ENCODE data around the gene AFF2.

The AFF2 gene

DNA sequence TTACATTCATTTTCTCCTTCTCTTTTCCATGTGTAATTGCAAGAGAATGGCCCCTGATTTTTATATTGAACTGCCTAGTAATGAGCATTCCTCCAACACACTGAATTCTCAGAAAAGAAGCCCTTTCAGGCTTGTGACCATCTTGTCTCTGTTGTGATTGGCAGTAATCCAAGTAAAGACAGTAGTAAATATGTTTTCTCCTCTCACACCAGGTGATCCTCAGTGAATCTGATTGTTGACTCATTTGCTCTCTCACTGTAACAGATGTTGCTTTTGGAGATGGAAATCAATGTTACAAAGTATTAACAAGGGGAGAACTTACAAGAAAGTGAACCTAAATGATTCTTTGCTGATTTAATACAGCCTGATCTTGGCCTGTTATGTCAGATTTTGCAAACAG, 271.0 kb downstream of the AFF2 start:
- no peak for DNase-seq

- DNase-seq = no peak
Observed at GRCh38 chrX:148774276-148774675, 273.9 kb downstream of the AFF2 start.

- no peak for DNase-seq
Observed at GRCh38 chrX:148784137-148784536, 283.7 kb downstream of the AFF2 start.

DNA sequence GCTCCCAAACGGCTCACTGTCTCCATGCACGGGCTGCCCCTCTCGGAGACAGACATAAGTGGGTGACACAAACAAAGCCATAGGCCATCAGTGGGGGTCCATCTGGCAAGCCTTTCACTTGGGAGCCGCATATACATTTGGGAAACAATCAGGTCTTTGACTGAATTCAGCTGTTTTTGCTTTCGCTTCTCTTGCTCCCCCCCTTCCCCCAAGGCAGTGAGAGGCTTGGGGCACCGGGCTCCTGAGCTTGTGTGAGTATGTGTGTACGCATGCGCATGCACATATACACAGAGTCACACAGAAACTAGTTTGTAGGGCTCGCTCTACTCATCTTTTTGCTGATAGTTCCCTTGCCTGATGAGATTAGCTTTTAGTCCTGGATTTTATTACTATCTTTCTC, 284.4 kb downstream of the AFF2 start:
- no peak for DNase-seq

DNA sequence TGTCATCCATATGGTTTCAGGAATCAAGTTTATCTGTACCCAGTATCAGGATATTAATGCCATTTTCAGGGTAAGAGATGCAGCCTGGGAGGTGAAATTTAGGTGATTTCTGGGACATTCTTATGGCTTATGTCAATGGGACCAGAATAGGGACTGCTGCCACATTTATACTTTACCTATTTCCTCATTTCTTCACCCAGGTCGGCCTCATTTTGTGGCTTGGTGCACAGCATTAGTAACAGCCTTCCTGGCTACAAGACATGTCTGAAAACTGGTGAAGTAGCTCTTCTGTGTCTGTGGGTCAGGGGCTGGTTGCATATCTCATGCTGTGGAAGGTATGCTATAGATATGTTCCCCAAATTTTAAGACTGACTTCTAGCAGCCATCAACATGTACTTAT, 284.8 kb downstream of the AFF2 start:
- no peak for DNase-seq

DNA sequence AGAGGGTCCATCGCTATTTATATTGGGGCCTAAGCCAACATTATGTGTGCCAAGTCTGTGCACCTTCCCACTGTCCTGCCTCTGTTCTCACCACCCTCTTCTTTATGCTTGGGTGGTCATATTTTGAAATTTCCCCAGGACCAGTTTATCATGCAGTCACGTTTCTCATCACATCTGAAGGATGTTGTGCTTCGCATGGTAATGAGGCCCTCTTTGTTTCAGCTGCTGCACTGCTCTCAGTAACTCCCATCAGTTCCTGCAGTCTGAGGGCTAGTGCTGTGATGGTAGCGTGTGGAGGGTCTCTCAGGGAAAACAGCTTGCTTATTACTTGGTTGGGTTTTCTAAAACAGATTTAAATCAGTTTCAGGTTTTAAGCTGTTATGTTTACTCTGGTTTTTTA, 288.0 kb downstream of the AFF2 start:
- DNase-seq = no peak

GRCh38 chrX:148794350-148794749, 293.9 kb downstream of the AFF2 start:
- DNase-seq = no peak

DNA sequence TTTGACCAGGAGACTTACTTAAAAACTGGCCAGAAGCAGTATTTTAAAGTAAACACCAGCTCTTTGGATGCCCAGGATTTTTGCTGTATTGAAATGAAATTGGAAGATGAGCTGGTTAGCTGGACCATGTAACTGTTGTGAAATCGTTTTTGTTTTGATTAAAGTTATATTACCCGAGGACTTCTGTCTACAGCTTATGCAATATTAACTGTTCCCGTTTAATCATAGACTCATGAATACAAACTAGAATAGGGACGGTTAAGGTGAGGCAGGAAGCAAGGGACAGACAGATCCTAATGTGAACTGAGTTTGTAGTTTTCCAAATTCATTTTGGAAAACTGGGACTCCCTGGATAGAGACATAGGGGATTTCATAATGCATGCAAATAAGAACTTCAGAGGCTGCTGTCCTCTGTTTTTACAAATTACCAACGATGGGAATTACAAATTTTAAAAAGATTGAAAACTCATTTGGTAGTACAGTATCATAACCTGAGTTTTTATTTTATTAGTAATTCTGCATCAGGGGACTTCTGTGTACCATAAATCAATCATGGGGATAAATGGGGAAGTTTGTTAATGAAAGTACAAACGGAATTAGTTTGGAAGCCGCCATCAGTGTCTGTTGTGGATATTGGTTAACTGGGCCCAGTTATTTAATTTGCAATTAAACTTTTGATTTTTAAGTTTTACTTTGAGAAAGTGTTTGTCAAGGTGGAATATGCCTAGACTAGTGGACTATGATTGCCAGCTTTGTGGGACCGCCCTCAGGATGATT, 304.4 kb downstream of the AFF2 start:
- no peak for DNase-seq

- DNase-seq = no peak
Observed at GRCh38 chrX:148806145-148806870, 305.9 kb downstream of the AFF2 start.

GRCh38 chrX:148808833-148809232, 308.4 kb downstream of the AFF2 start:
- DNase-seq = no peak

DNA sequence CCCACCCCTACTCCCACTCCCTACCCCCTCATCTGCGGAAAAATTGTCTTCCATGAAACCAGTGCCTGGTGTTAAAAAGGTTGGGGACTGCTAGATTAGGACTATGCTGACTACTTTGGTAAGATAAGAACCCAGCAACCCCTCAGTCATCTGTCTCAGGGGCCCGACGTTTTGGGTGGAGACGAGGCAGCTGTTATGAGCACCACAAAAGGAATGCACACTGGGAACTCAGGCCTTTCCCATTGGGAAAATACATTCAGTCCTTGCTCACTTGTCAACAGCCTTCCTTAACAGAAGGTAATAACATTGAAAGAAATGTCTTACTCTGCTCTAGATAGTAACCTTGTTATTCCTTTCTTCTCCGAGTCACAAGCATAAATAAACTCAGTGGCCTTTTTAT, 310.8 kb downstream of the AFF2 start:
- DNase-seq = no peak

- no peak for DNase-seq
Observed at GRCh38 chrX:148813422-148813821, 313.0 kb downstream of the AFF2 start.

GRCh38 chrX:148813967-148814366, 313.6 kb downstream of the AFF2 start:
- DNase-seq = no peak

DNA sequence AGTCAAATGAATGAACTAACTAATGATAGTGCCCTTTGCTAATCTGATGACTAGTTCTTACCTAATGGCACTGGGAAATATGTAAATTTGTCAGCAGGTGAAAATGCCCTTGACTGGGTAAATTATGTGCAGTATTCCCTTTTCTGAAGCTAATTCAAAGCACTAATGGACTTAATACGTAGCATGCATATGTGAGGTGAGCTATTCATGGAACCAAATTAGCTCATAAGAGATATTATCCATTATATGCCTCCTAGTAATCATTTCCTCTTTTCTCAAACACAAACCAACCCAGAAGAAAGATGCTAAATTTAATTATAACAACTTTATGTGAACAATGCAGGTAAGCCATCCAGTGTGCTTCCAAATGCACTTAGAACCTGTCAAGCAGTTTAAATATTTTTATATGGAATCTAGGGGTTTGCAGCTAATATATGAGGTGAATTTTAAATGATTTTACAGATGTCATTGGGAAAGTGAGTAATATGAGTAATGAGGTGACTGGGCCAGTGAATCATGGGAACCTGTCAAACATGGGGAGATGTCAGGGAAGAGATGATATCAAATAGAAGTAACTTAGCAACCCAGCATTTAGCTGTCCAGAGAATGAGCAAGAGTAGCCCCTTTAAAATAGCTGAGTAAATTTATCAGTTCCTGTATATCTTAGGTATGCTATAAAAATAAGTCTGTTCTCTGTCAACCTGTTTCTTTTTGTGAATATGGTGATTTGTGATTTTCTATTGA, 315.0 kb downstream of the AFF2 start:
- DNase-seq = no peak

DNA sequence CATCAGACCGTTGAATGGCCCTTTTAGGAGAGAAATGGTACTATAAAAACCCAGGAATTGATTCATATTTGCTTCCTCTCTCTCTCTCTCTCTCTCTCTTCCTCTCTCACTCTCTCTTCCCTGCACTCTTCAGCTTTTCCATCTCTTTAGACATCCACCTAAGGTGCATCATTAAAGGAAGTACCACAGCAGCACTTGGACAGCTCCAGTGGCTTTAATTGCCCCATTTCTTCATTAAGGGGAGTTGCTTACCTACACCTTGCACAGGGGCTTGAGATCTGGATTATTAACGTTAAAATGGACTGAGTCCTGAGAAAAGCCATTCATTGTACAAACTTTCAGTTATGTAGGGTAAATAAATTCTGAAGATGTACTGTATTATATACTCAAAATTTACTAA, 323.6 kb downstream of the AFF2 start:
- DNase-seq = no peak

GRCh38 chrX:148825696-148826095, 325.3 kb downstream of the AFF2 start:
- DNase-seq = no peak

DNA sequence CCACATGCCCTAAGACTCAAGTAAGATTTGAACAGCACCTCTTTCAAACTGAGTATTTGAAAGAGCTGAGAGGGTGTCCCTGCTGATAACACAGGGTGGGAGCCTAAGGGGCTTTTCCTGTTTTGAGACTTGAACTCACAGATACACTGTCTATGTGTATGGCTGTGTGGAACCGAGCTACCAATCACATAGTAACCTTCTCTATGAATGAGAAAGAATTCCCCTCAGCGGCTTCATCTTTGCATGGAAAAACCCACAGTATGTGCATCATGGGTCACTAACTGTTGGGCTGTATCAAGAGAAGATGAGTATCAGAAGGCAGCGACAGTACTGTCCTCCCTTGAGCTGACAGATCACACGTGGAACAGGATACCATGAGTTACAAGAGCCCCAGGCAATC, 336.3 kb downstream of the AFF2 start:
- no peak for DNase-seq

DNA sequence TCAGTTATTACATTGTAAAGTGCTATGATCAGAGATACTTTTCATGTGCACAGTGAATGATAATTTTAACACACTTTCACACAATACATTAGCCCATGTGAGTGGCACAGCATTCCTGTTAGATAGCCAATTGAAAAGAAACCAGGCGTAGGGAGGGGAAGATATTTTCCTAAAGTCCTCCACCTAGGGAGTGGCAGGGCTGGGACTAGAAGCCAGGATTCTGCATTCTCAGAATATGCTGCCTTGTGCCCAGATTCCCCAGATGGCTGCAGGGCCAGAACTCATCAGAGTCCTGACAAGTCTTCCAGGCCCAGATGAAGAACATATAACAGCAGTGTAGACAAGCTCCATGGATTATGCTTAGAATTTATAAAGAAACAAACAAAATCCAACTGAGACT, 350.2 kb downstream of the AFF2 start:
- DNase-seq = no peak

- DNase-seq = no peak
Observed at GRCh38 chrX:148854306-148854705, 353.9 kb downstream of the AFF2 start.

DNA sequence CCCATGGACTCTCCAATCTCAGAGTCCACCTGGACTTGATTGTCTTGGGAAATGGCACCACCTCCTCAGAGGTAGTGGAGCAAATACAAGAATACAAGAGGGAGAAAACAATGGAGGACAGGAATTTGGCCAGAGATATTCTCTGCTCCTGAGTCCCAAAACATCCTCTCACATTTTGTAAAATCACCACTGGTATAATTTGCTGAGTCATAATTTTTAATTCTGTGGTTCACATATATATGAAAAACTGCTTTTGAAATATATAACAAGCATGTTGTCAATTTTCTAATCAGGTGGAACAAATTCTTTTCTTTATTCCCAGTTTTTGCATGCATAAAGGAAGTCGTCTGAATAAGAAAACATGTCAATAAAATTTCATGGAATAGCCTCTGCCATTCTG, 356.1 kb downstream of the AFF2 start:
- no peak for DNase-seq

DNA sequence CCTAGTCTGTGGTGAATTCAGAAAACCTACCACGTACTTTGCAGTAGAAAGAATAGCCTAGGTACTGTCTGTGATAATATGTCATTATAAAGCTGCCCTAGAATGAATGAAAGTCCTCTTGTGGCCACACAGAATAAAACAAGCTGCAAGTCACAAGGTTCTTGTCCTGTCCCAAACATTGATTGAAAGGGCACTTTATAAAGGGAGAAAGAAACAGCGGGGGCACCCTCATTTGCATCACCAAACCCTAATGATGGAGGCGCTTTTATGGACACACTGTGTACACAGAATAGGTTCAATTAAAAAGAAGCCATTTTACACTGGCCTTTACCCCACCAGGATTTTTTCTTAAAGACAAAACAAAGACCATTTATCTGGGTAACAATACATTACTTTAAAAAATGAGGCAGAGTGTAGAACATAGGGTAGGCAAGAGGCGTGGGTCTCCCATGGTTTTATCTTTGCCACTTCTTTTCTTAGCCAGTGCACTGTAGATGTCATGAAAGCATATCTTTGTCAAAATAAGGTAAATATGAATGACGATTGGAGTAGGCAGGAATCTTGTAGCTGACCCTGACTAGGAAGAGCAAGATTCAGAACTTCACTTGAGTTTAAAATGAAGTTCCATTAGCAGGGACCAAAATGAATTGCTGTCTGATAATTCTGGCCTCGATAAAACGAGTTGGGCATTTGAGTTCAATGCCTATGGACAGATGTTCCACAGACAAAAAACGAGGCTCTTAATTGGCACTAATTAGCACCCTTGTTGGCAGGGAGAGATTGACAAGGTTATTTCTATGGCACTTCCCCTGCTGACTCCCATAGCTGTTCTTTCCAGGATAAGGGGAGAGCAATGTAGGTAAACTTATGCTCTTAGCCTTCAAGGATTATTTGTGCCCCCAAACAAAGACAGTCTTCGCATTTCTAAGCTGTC, 365.1 kb downstream of the AFF2 start:
- DNase-seq = no peak

- DNase-seq = no peak
Observed at GRCh38 chrX:148867596-148867995, 367.2 kb downstream of the AFF2 start.
